ENCODE measurements around the gene HOOK1. TPM values are rescaled to one million over a fixed set of nuclear protein-coding genes. Genes with fewer than 3 reads are reported as not detected.

Gene HOOK1
- total and polyA plus RNA-seq, 12 donors, result 0.61 to 6.1 (median 3.0) TPM

GRCh38 chr1:59827055-59827643 lies 12.4 kb downstream of the HOOK1 start:
- ATAC-seq, result no peak
- peaks cover 0 to 8% (median 0%) of the 10 kb centered on the region in 9 donors for H3K4me1 ChIP-seq
- TF ChIP-seq CTCF (IDR thresholded peaks at IDR 0.05), result no peak
- no peak overlapping the region for H3K27ac ChIP-seq
- H3K9me3 ChIP-seq, result no peaks in the 10 kb centered on the region
- no peak overlapping the region for H3K4me3 ChIP-seq
- intact Hi-C loops (cut with DNase I), result no loop called here
- no peaks in the 10 kb centered on the region for H3K27me3 ChIP-seq
- no peaks in the 10 kb centered on the region for H3K36me3 ChIP-seq
- WGBS, 2 donors, result 81 to 83% methylated on average over 4 of the region's 4 CpGs
- DNase-seq, result no peak

- H3K36me3 ChIP-seq, result no peaks in the 10 kb centered on the region
- no peak for TF ChIP-seq CTCF (IDR thresholded peaks at IDR 0.05)
- no peak for DNase-seq
- H3K27ac ChIP-seq, result no peak overlapping the region
- H3K27me3 ChIP-seq, result no peaks in the 10 kb centered on the region
- peaks cover 0 to 8% (median 0%) of the 10 kb centered on the region in 9 donors for H3K4me1 ChIP-seq
- ATAC-seq, result no peak
- no peaks in the 10 kb centered on the region for H3K9me3 ChIP-seq
- H3K4me3 ChIP-seq, result no peak overlapping the region
- 84 to 94% methylated on average over 1 of the region's 1 CpG for WGBS, 2 donors
- intact Hi-C loops (cut with DNase I), result no loop called here
Measured at GRCh38 chr1:59828160-59828559, 13.4 kb downstream of the HOOK1 start.

GRCh38 chr1:59831529-59831928 lies 16.8 kb downstream of the HOOK1 start:
- WGBS, 2 donors, result 44 to 48% methylated on average over 2 of the region's 2 CpGs
- Histone ChIP-seq H3K27me3 (no peaks in the 10 kb centered on the region), H3K4me1 (peaks cover 0 to 8% (median 0%) of the 10 kb centered on the region in 9 donors), H3K36me3 (no peaks in the 10 kb centered on the region), H3K27ac (no peak overlapping the region), H3K4me3 (no peak overlapping the region), H3K9me3 (no peaks in the 10 kb centered on the region)
- ATAC-seq, result no peak
- intact Hi-C loops (cut with DNase I), result no loop called here
- no peak for TF ChIP-seq CTCF (IDR thresholded peaks at IDR 0.05)
- no peak for DNase-seq

- no peaks in the 10 kb centered on the region for H3K9me3 ChIP-seq
- ATAC-seq (no peak), DNase-seq (no peak)
- no peaks in the 10 kb centered on the region for H3K27me3 ChIP-seq
- H3K36me3 ChIP-seq, result no peaks in the 10 kb centered on the region
- intact Hi-C loops (cut with DNase I), result no loop called here
- H3K27ac ChIP-seq, result no peak overlapping the region
- TF ChIP-seq CTCF (IDR thresholded peaks at IDR 0.05), result no peak
- no peak overlapping the region for H3K4me3 ChIP-seq
- 89 to 96% methylated on average over 2 of the region's 2 CpGs for WGBS, 2 donors
- H3K4me1 ChIP-seq, result peaks cover 0 to 5% (median 0%) of the 10 kb centered on the region in 9 donors
Measured at GRCh38 chr1:59833022-59833421, 18.3 kb downstream of the HOOK1 start.
